ENCODE measurements around the gene MCEE.

GRCh38 chr2:71133603-71134002 is 3.6 kb upstream of the MCEE start:
- TF ChIP-seq SMC3 (conservative IDR thresholded peaks at IDR 0.05; ENCODE audit: poor library complexity) (no peak), CTCF (IDR thresholded peaks at IDR 0.05; ENCODE audit: poor library complexity, severe bottlenecking) (no peak)

Data from neural cell (in vitro differentiated cells).